Measurements from ENCODE around the gene CCDC178.

The CCDC178 gene

GRCh38 chr18:33161131-33161530, 279.4 kb downstream of the CCDC178 start:
- no peaks in the 10 kb centered on the region for H3K4me1 ChIP-seq (ENCODE audit: control insufficient read depth, low read length)
- no peaks in the 10 kb centered on the region for H3K36me3 ChIP-seq (ENCODE audit: control insufficient read depth, low read length)
- H3K9me3 ChIP-seq (ENCODE audit: control insufficient read depth, insufficient read depth, low read length): no peaks in the 10 kb centered on the region
- H4K20me1 ChIP-seq (ENCODE audit: control insufficient read depth, insufficient read depth, low read depth, low read length): no peaks in the 10 kb centered on the region
- H3K4me2 ChIP-seq (ENCODE audit: low read length): no peak overlapping the region
- no peaks in the 10 kb centered on the region for H3K27me3 ChIP-seq (ENCODE audit: control insufficient read depth, low read length)
- no peaks in the 10 kb centered on the region; the same call in 1 of the 2 replicates for H3K9me2 ChIP-seq (replicated peaks; ENCODE audit: control insufficient read depth, low read length)
- H3K4me3 ChIP-seq (ENCODE audit: low read length): no peak overlapping the region
- TF ChIP-seq CTCF (IDR thresholded peaks at IDR 0.05; ENCODE audit: low read depth, low read length, poor library complexity, severe bottlenecking) (no peak), EZH2phosphoT487 (IDR thresholded peaks at IDR 0.05; ENCODE audit: borderline replicate concordance, low read length) (no peak)
- H3K79me2 ChIP-seq (ENCODE audit: control insufficient read depth, low read length): no peaks in the 10 kb centered on the region
- no peaks in the 10 kb centered on the region for H3F3A ChIP-seq (ENCODE audit: control insufficient read depth, insufficient read depth)
- H3K27ac ChIP-seq (ENCODE audit: low read depth, low read length): no peak overlapping the region

GRCh38 chr18:33159151-33159550, 281.4 kb downstream of the CCDC178 start:
- TF ChIP-seq EZH2phosphoT487 (IDR thresholded peaks at IDR 0.05; ENCODE audit: borderline replicate concordance, low read length): no peak
- no peak for TF ChIP-seq CTCF (IDR thresholded peaks at IDR 0.05; ENCODE audit: low read depth, low read length, poor library complexity, severe bottlenecking)
- Histone ChIP-seq H3K79me2 (ENCODE audit: control insufficient read depth, low read length) (no peaks in the 10 kb centered on the region), H3K9me2 (replicated peaks; ENCODE audit: control insufficient read depth, low read length) (no peaks in the 10 kb centered on the region; the same call in 1 of the 2 replicates), H3F3A (ENCODE audit: control insufficient read depth, insufficient read depth) (no peaks in the 10 kb centered on the region), H4K20me1 (ENCODE audit: control insufficient read depth, insufficient read depth, low read depth, low read length) (no peaks in the 10 kb centered on the region), H3K9me3 (ENCODE audit: control insufficient read depth, insufficient read depth, low read length) (no peaks in the 10 kb centered on the region), H3K4me3 (ENCODE audit: low read length) (no peak overlapping the region), H3K27ac (ENCODE audit: low read depth, low read length) (no peak overlapping the region), H3K4me1 (ENCODE audit: control insufficient read depth, low read length) (no peaks in the 10 kb centered on the region), H3K27me3 (ENCODE audit: control insufficient read depth, low read length) (no peaks in the 10 kb centered on the region), H3K4me2 (ENCODE audit: low read length) (no peak overlapping the region), H3K36me3 (ENCODE audit: control insufficient read depth, low read length) (no peaks in the 10 kb centered on the region)

GRCh38 chr18:33157893-33158292, 282.6 kb downstream of the CCDC178 start:
- Histone ChIP-seq H3K27ac (ENCODE audit: low read depth, low read length) (no peak overlapping the region), H3K79me2 (ENCODE audit: control insufficient read depth, low read length) (no peaks in the 10 kb centered on the region), H3K4me3 (ENCODE audit: low read length) (no peak overlapping the region), H3K9me2 (replicated peaks; ENCODE audit: control insufficient read depth, low read length) (no peaks in the 10 kb centered on the region; the same call in 1 of the 2 replicates), H3K9me3 (ENCODE audit: control insufficient read depth, insufficient read depth, low read length) (no peaks in the 10 kb centered on the region), H3F3A (ENCODE audit: control insufficient read depth, insufficient read depth) (no peaks in the 10 kb centered on the region), H3K4me1 (ENCODE audit: control insufficient read depth, low read length) (no peaks in the 10 kb centered on the region), H3K27me3 (ENCODE audit: control insufficient read depth, low read length) (no peaks in the 10 kb centered on the region), H4K20me1 (ENCODE audit: control insufficient read depth, insufficient read depth, low read depth, low read length) (no peaks in the 10 kb centered on the region), H3K4me2 (ENCODE audit: low read length) (no peak overlapping the region), H3K36me3 (ENCODE audit: control insufficient read depth, low read length) (no peaks in the 10 kb centered on the region)
- TF ChIP-seq CTCF (IDR thresholded peaks at IDR 0.05; ENCODE audit: low read depth, low read length, poor library complexity, severe bottlenecking) (no peak), EZH2phosphoT487 (IDR thresholded peaks at IDR 0.05; ENCODE audit: borderline replicate concordance, low read length) (no peak)
